HepG2 (cell line): ENCODE measurements around the gene PCDHA7. TPM values are rescaled to one million over a fixed set of nuclear protein-coding genes. Genes with fewer than 3 reads are reported as not detected.

Source experiments
- polyA plus RNA-seq, 8 experiments: library from polyadenylated mRNA; depleted of rRNA in 3 of 8; stranded (reverse) in 7 of 8; unstranded in 1 of 8; fragments of >200 nt; fragmentation: Illumina TruSeq in 4 of 8; extraction: Trizol in 4 of 8; gene quantifications; 2 replicates each; pipeline versions ENCODE4 v1.2.1 to v1.2.3, GENCODE V29; 2011 to 2016; ENCODE audit warnings: low read depth in 4 of 8, missing spikeins in 1 of 8, mixed read lengths in 1 of 8; ENCODE audit not compliant: insufficient read depth in 1 of 8
- total RNA-seq, 5 experiments: library from RNA; depleted of rRNA; stranded (reverse); fragments of >200 nt; fragmentation: Illumina TruSeq; extraction: Trizol; gene quantifications; 2 replicates each; pipeline ENCODE4 v1.2.3, GENCODE V29; 2016; ENCODE audit warnings: low read depth in 1 of 5

The PCDHA7 gene
- total and polyA plus RNA-seq, 2 of the 13 experiments (the other 11 are each of a cell fraction or from before 2014, with no cell fraction given), result 0.49 to 0.53 TPM

Other genes starting within 250 kb of the PCDHA7 start
- 0.70 and 1.7 TPM in 2 replicates for gene CD14, start 201.1 kb upstream of the PCDHA7 start, total RNA-seq (2016; rRNA removed; fragmentation: Illumina TruSeq; extraction: Trizol)
- gene CD14, start 201.1 kb upstream of the PCDHA7 start, polyA plus RNA-seq (2011; rRNA removed), result 4.7 and 9.8 TPM in 2 replicates
- gene TMCO6, start 194.8 kb upstream of the PCDHA7 start, total RNA-seq (2016; rRNA removed; fragmentation: Illumina TruSeq; extraction: Trizol), result 8.2 and 16.6 TPM in 2 replicates
- gene TMCO6, start 194.8 kb upstream of the PCDHA7 start, polyA plus RNA-seq (2011; rRNA removed), result 28.2 and 36.3 TPM in 2 replicates
- gene NDUFA2, start 186.6 kb upstream of the PCDHA7 start, total RNA-seq (2016; rRNA removed; fragmentation: Illumina TruSeq; extraction: Trizol), result 97.2 and 103 TPM in 2 replicates
- gene NDUFA2, start 186.6 kb upstream of the PCDHA7 start, polyA plus RNA-seq (2011; rRNA removed), result 94.9 and 105 TPM in 2 replicates
- 67.5 and 86.4 TPM in 2 replicates for gene IK, start 186.4 kb upstream of the PCDHA7 start, total RNA-seq (2016; rRNA removed; fragmentation: Illumina TruSeq; extraction: Trizol)
- 63.7 and 65.3 TPM in 2 replicates for gene IK, start 186.4 kb upstream of the PCDHA7 start, polyA plus RNA-seq (2011; rRNA removed)
- gene WDR55, start 169.4 kb upstream of the PCDHA7 start, total RNA-seq (2016; rRNA removed; fragmentation: Illumina TruSeq; extraction: Trizol), result 18.2 and 18.5 TPM in 2 replicates
- gene WDR55, start 169.4 kb upstream of the PCDHA7 start, polyA plus RNA-seq (2011; rRNA removed), result 17.7 and 23.4 TPM in 2 replicates
- gene DND1, start 160.7 kb upstream of the PCDHA7 start, total RNA-seq (2016; rRNA removed; fragmentation: Illumina TruSeq; extraction: Trizol), result 0.17 and 0.55 TPM in 2 replicates
- 0.48 and 1.3 TPM in 2 replicates for gene DND1, start 160.7 kb upstream of the PCDHA7 start, polyA plus RNA-seq (2011; rRNA removed)
- 66.2 and 78.8 TPM in 2 replicates for gene HARS1, start 142.9 kb upstream of the PCDHA7 start, total RNA-seq (2016; rRNA removed; fragmentation: Illumina TruSeq; extraction: Trizol)
- gene HARS1, start 142.9 kb upstream of the PCDHA7 start, polyA plus RNA-seq (2011; rRNA removed), result 36.9 and 37.2 TPM in 2 replicates
- gene HARS2, start 142.8 kb upstream of the PCDHA7 start, total RNA-seq (2016; rRNA removed; fragmentation: Illumina TruSeq; extraction: Trizol), result 25.8 and 28.3 TPM in 2 replicates
- gene HARS2, start 142.8 kb upstream of the PCDHA7 start, polyA plus RNA-seq (2011; rRNA removed), result 17.6 and 17.9 TPM in 2 replicates
- 92.8 and 141 TPM in 2 replicates for gene ZMAT2, start 133.8 kb upstream of the PCDHA7 start, total RNA-seq (2016; rRNA removed; fragmentation: Illumina TruSeq; extraction: Trizol)
- gene ZMAT2, start 133.8 kb upstream of the PCDHA7 start, polyA plus RNA-seq (2011; rRNA removed), result 25.2 and 35.4 TPM in 2 replicates
- not detected in 2 replicates for gene PCDHA1, start 48.1 kb upstream of the PCDHA7 start, total RNA-seq (2016; rRNA removed; fragmentation: Illumina TruSeq; extraction: Trizol)
- not detected in 2 replicates for gene PCDHA1, start 48.1 kb upstream of the PCDHA7 start, polyA plus RNA-seq (2011; rRNA removed)
- gene PCDHA2, start 39.4 kb upstream of the PCDHA7 start, total RNA-seq (2016; rRNA removed; fragmentation: Illumina TruSeq; extraction: Trizol), result not detected in 2 replicates
- not detected in 2 replicates for gene PCDHA2, start 39.4 kb upstream of the PCDHA7 start, polyA plus RNA-seq (2011; rRNA removed)
- not detected in 2 replicates for gene PCDHA3, start 33.2 kb upstream of the PCDHA7 start, total RNA-seq (2016; rRNA removed; fragmentation: Illumina TruSeq; extraction: Trizol)
- gene PCDHA3, start 33.2 kb upstream of the PCDHA7 start, polyA plus RNA-seq (2011; rRNA removed), result not detected in 2 replicates
- gene PCDHA4, start 27.2 kb upstream of the PCDHA7 start, total RNA-seq (2016; rRNA removed; fragmentation: Illumina TruSeq; extraction: Trizol), result not detected in 2 replicates
- gene PCDHA4, start 27.2 kb upstream of the PCDHA7 start, polyA plus RNA-seq (2011; rRNA removed), result not detected in 2 replicates
- gene PCDHA5, start 12.7 kb upstream of the PCDHA7 start, total RNA-seq (2016; rRNA removed; fragmentation: Illumina TruSeq; extraction: Trizol), result not detected in 2 replicates
- gene PCDHA5, start 12.7 kb upstream of the PCDHA7 start, polyA plus RNA-seq (2011; rRNA removed), result not detected in 2 replicates
- not detected in 2 replicates for gene PCDHA6, start 6.3 kb upstream of the PCDHA7 start, total RNA-seq (2016; rRNA removed; fragmentation: Illumina TruSeq; extraction: Trizol)
- gene PCDHA6, start 6.3 kb upstream of the PCDHA7 start, polyA plus RNA-seq (2011; rRNA removed), result not detected in 2 replicates
- gene PCDHA8, start 6.9 kb downstream of the PCDHA7 start, total RNA-seq (2016; rRNA removed; fragmentation: Illumina TruSeq; extraction: Trizol), result 0.07 and 0.11 TPM in 2 replicates
- 0.03 and 0.04 TPM in 2 replicates for gene PCDHA8, start 6.9 kb downstream of the PCDHA7 start, polyA plus RNA-seq (2011; rRNA removed)
- gene PCDHA9, start 14.1 kb downstream of the PCDHA7 start, total RNA-seq (2016; rRNA removed; fragmentation: Illumina TruSeq; extraction: Trizol), result 0.03 TPM in 1 of 2 replicates, not detected in the other
- gene PCDHA9, start 14.1 kb downstream of the PCDHA7 start, polyA plus RNA-seq (2011; rRNA removed), result 0.03 and 0.04 TPM in 2 replicates
- gene PCDHA10, start 21.6 kb downstream of the PCDHA7 start, total RNA-seq (2016; rRNA removed; fragmentation: Illumina TruSeq; extraction: Trizol), result 0.02 TPM in 1 of 2 replicates, not detected in the other
- gene PCDHA10, start 21.6 kb downstream of the PCDHA7 start, polyA plus RNA-seq (2011; rRNA removed), result 0.01 and 0.03 TPM in 2 replicates
- 0.07 and 0.29 TPM in 2 replicates for gene PCDHA11, start 34.7 kb downstream of the PCDHA7 start, total RNA-seq (2016; rRNA removed; fragmentation: Illumina TruSeq; extraction: Trizol)
- gene PCDHA11, start 34.7 kb downstream of the PCDHA7 start, polyA plus RNA-seq (2011; rRNA removed), result 0.05 TPM in 1 of 2 replicates, not detected in the other
- gene PCDHA12, start 41.0 kb downstream of the PCDHA7 start, total RNA-seq (2016; rRNA removed; fragmentation: Illumina TruSeq; extraction: Trizol), result not detected in 2 replicates
- gene PCDHA12, start 41.0 kb downstream of the PCDHA7 start, polyA plus RNA-seq (2011; rRNA removed), result 0.03 TPM in 1 of 2 replicates, not detected in the other
- gene PCDHA13, start 47.9 kb downstream of the PCDHA7 start, total RNA-seq (2016; rRNA removed; fragmentation: Illumina TruSeq; extraction: Trizol), result 0.04 TPM in 1 of 2 replicates, not detected in the other
- gene PCDHA13, start 47.9 kb downstream of the PCDHA7 start, polyA plus RNA-seq (2011; rRNA removed), result 0.03 TPM in 1 of 2 replicates, not detected in the other
- gene PCDHAC1, start 92.0 kb downstream of the PCDHA7 start, total RNA-seq (2016; rRNA removed; fragmentation: Illumina TruSeq; extraction: Trizol), result 0.04 TPM in 1 of 2 replicates, not detected in the other
- 0.03 TPM in 1 of 2 replicates, not detected in the other for gene PCDHAC1, start 92.0 kb downstream of the PCDHA7 start, polyA plus RNA-seq (2011; rRNA removed)
- not detected in 2 replicates for gene PCDHAC2, start 132.2 kb downstream of the PCDHA7 start, total RNA-seq (2016; rRNA removed; fragmentation: Illumina TruSeq; extraction: Trizol)
- not detected in 2 replicates for gene PCDHAC2, start 132.2 kb downstream of the PCDHA7 start, polyA plus RNA-seq (2011; rRNA removed)
- gene PCDHB1, start 217.1 kb downstream of the PCDHA7 start, total RNA-seq (2016; rRNA removed; fragmentation: Illumina TruSeq; extraction: Trizol), result not detected in 2 replicates
- gene PCDHB1, start 217.1 kb downstream of the PCDHA7 start, polyA plus RNA-seq (2011; rRNA removed), result not detected in 2 replicates